DOHH2 (cell line): ENCODE measurements around the gene IRS1.

Experiments used
- H3F3A ChIP-seq: fragments of 200-600 bp; sonication (generic), shearing (Covaris generic); 2 replicates; pipeline ENCODE4 v1.6.0; 2016; ENCODE audit warnings: antibody characterized with exemption, mild to moderate bottlenecking; ENCODE audit not compliant: control insufficient read depth, insufficient read depth
- H3K27ac ChIP-seq: fragments of 200-600 bp; sonication (generic); 2 replicates; pipeline ENCODE4 v1.5.1; 2014; ENCODE audit warnings: low read depth, mild to moderate bottlenecking, low read length, moderate library complexity
- H3K27me3 ChIP-seq: fragments of 200-600 bp; sonication (generic); 2 replicates; pipeline ENCODE4 v1.6.1; 2014; ENCODE audit warnings: mild to moderate bottlenecking, low read length, mixed read lengths; ENCODE audit not compliant: control insufficient read depth
- H3K36me3 ChIP-seq: fragments of 200-600 bp; sonication (generic); 2 replicates; pipeline ENCODE4 v1.6.1; 2014; ENCODE audit warnings: mild to moderate bottlenecking, low read length, moderate library complexity, mixed read lengths; ENCODE audit not compliant: control insufficient read depth
- H3K4me1 ChIP-seq: fragments of 200-600 bp; sonication (generic); 2 replicates; pipeline ENCODE4 v1.6.1; 2014; ENCODE audit warnings: mild to moderate bottlenecking, low read length, mixed read lengths; ENCODE audit not compliant: control insufficient read depth
- H3K4me2 ChIP-seq: fragments of 200-600 bp; sonication (generic); 2 replicates; pipeline ENCODE4 v1.6.0; 2014; ENCODE audit warnings: mild to moderate bottlenecking, low read length, moderate library complexity
- H3K4me3 ChIP-seq: fragments of 200-600 bp; sonication (generic); 2 replicates; pipeline ENCODE4 v1.5.1; 2014; ENCODE audit warnings: mild to moderate bottlenecking, low read length, mixed read lengths
- H3K79me2 ChIP-seq: fragments of 200-600 bp; sonication (generic); 2 replicates; pipeline ENCODE4 v1.6.1; 2014; ENCODE audit warnings: mild to moderate bottlenecking, low read length, mixed read lengths; ENCODE audit not compliant: control insufficient read depth
- H3K9me2 ChIP-seq: fragments of 200-600 bp; sonication (generic); replicated peaks from 2 replicates; pipeline ENCODE4 v1.6.1; 2014; ENCODE audit warnings: mild to moderate bottlenecking, low read length, mixed read lengths; ENCODE audit not compliant: control insufficient read depth
- H3K9me3 ChIP-seq: fragments of 200-600 bp; sonication (generic); 2 replicates; pipeline ENCODE4 v1.6.1; 2014; ENCODE audit warnings: antibody characterized with exemption, low read length, mixed read lengths; ENCODE audit not compliant: control insufficient read depth, insufficient read depth
- H4K20me1 ChIP-seq: fragments of 200-600 bp; sonication (generic); 2 replicates; pipeline ENCODE4 v1.6.0; 2014; ENCODE audit warnings: low read depth, mild to moderate bottlenecking, antibody characterized with exemption, low read length, moderate library complexity; ENCODE audit not compliant: control insufficient read depth, insufficient read depth
- EZH2phosphoT487 ChIP-seq: fragments of 200-600 bp; sonication (generic); IDR thresholded peaks from 2 replicates; pipeline ENCODE4 v1.6.1; 2017; ENCODE audit warnings: borderline replicate concordance, mild to moderate bottlenecking, antibody characterized with exemption, low read length, moderate library complexity, mixed read lengths
- TF ChIP-seq, protein P1 (sequence below): fragments of 200-600 bp; sonication (generic); IDR thresholded peaks from one replicate; pipeline ENCODE4 v1.5.1; 2014; ENCODE audit warnings: antibody characterized with exemption, mild to moderate bottlenecking, low read depth, low read length; ENCODE audit not compliant: poor library complexity, severe bottlenecking

Gene IRS1

DNA sequence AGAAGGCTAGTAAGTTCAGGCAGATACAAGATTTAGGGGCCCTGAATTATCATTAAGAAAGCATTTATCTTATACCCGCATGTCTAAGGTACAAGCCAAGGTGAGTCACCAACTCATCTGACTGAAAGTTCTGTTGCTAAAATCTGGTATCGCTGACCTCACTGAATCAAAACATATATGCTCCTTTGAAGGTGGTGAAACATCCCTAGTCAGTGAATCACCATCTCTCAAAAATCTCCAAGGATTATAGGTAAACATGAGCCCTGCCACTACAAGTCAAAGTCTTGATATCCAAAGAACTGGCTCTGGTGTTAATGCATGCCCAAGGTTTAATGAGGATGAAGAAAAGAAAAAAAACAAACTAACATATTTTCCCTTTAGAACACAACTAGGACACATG is 43.5 kb downstream of the IRS1 start:
- no peaks in the 10 kb centered on the region for H3K9me3 ChIP-seq
- no peaks in the 10 kb centered on the region for H3K27me3 ChIP-seq
- TF ChIP-seq EZH2phosphoT487 = no peak
- TF ChIP-seq, protein P1, sequence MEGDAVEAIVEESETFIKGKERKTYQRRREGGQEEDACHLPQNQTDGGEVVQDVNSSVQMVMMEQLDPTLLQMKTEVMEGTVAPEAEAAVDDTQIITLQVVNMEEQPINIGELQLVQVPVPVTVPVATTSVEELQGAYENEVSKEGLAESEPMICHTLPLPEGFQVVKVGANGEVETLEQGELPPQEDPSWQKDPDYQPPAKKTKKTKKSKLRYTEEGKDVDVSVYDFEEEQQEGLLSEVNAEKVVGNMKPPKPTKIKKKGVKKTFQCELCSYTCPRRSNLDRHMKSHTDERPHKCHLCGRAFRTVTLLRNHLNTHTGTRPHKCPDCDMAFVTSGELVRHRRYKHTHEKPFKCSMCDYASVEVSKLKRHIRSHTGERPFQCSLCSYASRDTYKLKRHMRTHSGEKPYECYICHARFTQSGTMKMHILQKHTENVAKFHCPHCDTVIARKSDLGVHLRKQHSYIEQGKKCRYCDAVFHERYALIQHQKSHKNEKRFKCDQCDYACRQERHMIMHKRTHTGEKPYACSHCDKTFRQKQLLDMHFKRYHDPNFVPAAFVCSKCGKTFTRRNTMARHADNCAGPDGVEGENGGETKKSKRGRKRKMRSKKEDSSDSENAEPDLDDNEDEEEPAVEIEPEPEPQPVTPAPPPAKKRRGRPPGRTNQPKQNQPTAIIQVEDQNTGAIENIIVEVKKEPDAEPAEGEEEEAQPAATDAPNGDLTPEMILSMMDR = no peak
- H3K9me2 ChIP-seq = no peaks in the 10 kb centered on the region
- H3K4me2 ChIP-seq = no peak overlapping the region
- no peaks in the 10 kb centered on the region for H3K4me1 ChIP-seq
- no peaks in the 10 kb centered on the region; the same call in 1 of the 2 replicates for H4K20me1 ChIP-seq
- H3F3A ChIP-seq = no peaks in the 10 kb centered on the region
- H3K36me3 ChIP-seq = no peaks in the 10 kb centered on the region
- no peaks in the 10 kb centered on the region for H3K79me2 ChIP-seq
- no peak overlapping the region for H3K4me3 ChIP-seq
- no peak overlapping the region for H3K27ac ChIP-seq

DNA sequence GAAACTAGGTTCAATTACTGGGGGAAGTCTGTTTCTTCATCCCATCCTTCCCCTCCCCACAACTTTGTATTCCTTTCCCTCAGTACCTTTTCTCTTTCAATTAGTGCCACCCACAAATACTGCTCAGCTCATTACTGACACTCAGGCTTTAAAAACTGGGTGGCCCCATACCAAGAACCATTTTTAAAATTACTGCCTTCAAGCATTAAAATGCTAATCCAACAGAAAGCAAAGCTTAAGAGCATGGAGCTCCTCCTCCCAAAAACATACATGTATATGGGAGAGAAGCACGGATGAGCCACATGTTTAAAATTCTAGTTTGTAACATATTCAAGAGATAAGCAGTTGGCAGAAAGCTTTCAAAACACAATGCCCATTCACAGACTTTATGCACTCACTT is 44.0 kb downstream of the IRS1 start:
- no peaks in the 10 kb centered on the region for H3K79me2 ChIP-seq
- no peaks in the 10 kb centered on the region for H3K9me3 ChIP-seq
- H3K36me3 ChIP-seq = no peaks in the 10 kb centered on the region
- no peak overlapping the region for H3K27ac ChIP-seq
- TF ChIP-seq, protein P1 = no peak
- no peak for TF ChIP-seq EZH2phosphoT487
- H3K4me1 ChIP-seq = no peaks in the 10 kb centered on the region
- no peaks in the 10 kb centered on the region for H3K27me3 ChIP-seq
- no peaks in the 10 kb centered on the region for H3K9me2 ChIP-seq
- no peak overlapping the region for H3K4me3 ChIP-seq
- no peak overlapping the region for H3K4me2 ChIP-seq
- H3F3A ChIP-seq = no peaks in the 10 kb centered on the region
- no peaks in the 10 kb centered on the region; the same call in 1 of the 2 replicates for H4K20me1 ChIP-seq

DNA sequence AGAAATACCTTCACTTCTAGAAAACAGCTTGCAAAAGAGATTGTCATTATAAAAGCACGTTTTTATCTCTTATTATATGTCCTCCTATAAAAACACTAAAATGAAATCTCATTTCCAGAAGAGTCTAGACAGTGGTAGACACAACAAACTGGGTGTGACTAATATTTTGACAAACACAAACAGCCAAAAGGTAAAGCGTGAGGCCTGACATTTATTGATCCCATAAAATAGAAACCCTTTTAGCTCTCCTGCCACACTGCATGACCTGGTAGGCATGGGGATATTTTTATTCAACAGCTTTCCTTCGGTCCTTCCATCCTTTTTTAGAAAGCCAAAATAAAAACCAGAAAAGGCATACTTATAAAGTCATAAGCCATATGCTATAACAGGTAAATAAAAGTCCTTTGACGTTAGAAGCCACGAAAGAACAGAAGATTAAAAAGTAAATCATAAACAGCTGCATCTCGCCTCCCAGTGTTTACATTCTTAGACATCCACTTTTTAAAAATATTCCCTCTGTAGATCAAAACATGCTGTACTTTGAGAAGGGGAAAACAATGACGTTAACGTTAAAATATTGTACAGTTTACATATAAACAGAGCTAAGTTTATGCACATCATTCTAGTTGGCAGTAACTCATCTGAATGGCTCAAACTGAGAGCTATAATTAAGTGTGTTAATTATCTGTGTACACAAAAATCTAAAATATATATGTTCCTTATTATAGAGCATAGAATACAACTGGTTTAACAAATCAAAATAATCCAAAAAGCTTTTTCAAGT is 44.6 kb downstream of the IRS1 start:
- TF ChIP-seq EZH2phosphoT487 = no peak
- TF ChIP-seq, protein P1 = no peak
- no peaks in the 10 kb centered on the region for H3F3A ChIP-seq
- no peaks in the 10 kb centered on the region for H3K9me2 ChIP-seq
- H3K4me1 ChIP-seq = no peaks in the 10 kb centered on the region
- H3K9me3 ChIP-seq = no peaks in the 10 kb centered on the region
- no peak overlapping the region for H3K27ac ChIP-seq
- no peaks in the 10 kb centered on the region for H3K27me3 ChIP-seq
- H3K79me2 ChIP-seq = no peaks in the 10 kb centered on the region
- no peak overlapping the region for H3K4me2 ChIP-seq
- H3K4me3 ChIP-seq = no peak overlapping the region
- no peaks in the 10 kb centered on the region for H3K36me3 ChIP-seq
- H4K20me1 ChIP-seq = no peaks in the 10 kb centered on the region; the same call in 1 of the 2 replicates
